ENCODE data around the gene FTH1.
"Not testable (repeated sequence)": the region's sequence is repeated elsewhere in the genome, so short reads cannot be mapped to it uniquely, and the experiment has no call there.

FTH1 gene

GRCh38 chr11:61963282-61964057 is 4.0 kb downstream of the FTH1 start:
- DNase-seq = no peak

DNA sequence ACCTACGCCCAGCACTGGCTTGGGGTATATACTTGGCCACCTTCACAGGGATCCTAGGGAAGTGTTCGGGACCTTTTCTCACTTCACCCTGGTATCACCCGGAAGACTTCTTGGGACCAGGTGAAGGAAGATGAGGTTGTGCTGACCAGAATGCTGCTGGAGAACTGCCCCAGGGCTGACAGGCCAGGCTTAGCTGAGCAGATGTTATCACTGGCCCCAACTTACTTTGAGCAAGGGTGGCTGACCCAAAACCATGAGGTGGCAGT is 4.5 kb downstream of the FTH1 start:
- no peak for DNase-seq

DNA sequence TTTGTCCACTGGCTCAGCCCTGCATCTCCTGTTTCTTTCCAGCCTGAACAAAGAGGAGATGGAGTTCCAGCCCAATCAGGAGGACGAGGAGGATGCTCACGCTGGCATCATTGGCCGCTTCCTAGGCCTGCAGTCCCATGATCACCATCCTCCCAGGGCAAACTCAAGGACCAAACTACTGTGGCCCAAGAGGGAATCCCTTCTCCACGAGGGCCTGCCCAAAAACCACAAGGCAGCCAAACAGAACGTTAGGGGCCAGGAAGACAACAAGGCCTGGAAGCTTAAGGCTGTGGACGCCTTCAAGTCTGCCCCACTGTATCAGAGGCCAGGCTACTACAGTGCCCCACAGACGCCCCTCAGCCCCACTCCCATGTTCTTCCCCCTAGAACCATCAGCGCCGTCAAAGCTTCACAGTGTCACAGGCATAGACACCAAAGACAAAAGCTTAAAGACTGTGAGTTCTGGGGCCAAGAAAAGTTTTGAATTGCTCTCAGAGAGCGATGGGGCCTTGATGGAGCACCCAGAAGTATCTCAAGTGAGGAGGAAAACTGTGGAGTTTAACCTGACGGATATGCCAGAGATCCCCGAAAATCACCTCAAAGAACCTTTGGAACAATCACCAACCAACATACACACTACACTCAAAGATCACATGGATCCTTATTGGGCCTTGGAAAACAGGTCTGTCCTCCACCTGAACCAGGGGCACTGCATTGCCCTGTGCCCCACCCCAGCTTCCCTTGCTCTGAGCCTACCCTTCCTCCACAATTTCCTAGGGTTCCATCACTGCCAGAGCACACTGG is 5.0 kb downstream of the FTH1 start:
- no peak for DNase-seq

GRCh38 chr11:61961570-61962212 is 5.7 kb downstream of the FTH1 start:
- no peak for DNase-seq

- no peak for DNase-seq
Observed at GRCh38 chr11:61960532-61960931, 6.9 kb downstream of the FTH1 start.

DNA sequence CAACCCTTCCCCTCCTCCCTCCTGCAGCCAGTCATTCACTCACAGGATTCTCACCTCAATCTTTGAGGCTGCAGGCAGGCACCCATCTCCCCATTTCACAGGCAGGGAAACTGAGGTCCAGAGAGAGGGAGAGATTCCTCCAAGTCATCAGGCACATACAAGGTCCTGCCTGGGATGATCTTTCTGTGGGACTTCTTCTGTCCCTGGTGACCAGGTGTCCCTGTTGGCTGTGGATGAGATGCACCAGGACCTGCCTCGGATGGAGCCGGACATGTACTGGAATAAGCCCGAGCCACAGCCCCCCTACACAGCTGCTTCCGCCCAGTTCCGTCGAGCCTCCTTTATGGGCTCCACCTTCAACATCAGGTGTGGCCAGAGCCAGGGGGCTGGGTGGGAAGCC is 7.8 kb downstream of the FTH1 start:
- DNase-seq = no peak

DNA sequence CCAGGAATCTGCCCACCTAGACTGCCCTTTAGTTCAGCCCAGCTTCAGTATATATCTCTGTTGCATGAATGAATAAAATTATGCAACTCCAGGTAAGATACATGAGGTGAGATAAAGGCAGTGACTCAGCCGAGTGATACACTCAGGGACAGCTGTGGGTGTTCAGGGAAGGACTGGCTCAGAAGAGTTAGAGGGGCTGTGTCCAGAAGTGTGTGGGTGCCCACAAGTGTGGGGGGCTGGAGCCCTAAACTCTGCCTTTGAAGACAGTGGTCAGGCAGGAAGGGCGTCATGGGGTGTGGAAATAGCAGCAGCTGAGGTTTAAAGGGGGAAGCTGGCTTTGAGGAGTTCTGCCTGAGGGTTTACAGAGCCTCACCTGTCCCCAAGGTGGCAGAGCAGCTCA is 8.3 kb downstream of the FTH1 start:
- no peak for DNase-seq

DNA sequence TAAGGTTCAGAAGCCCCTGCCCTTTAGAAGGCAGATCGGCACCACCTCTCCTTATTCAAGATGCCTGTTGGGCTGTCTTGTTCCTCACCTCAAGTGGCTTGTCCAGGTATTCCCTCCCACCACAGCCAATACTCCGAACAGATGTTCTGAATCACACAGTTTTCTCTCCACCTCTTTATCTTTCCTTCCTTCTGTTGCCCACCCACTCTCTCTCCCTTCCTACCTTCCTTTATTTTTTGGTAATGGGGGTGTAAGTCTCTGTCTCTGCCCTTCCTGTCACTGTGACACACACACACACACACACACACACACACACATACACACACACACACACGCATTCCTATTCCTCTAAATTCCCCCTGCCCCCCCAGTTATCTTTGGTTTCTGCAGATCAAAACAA is 8.8 kb downstream of the FTH1 start:
- DNase-seq = no peak

- no peak for DNase-seq
Observed at GRCh38 chr11:61957021-61957770, 10.2 kb downstream of the FTH1 start.

DNA sequence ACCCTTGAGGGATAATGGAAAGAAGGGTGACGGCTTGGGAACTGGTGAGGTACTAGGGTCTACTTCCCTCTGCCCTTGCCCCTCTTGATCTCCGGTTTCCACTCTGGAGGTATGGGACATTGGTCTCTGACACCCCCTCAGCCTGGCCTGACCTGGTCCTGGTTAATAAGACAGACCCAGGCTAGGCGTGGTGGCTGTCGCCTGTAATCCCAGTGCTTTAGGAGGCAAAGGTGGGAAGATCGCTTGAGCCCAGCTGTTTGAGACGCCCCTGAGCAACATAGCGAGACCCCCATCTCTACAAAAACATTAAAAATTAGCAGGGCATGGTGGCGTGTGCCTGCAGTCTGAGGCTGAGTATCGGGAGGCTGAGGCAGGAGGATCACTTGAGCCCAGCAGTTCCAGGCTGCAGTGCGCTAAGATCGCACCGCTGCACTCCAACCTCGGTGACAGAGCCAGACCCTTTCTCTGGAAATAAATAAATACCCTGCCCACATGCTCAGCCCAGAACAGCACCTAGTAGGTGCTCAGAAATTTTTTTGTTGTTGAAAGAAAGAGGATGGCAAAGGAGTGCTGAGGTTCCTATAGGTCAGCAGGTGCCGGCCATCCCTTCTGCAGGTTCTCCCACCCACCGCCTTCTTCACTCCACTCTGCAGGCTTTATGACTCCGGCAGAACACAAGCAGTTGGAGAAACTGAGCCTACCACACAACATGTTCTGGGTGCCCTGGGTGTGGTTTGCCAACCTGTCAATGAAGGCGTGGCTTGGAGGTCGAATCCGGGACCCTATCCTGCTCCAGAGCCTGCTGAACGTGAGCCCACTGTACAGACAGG is 11.0 kb downstream of the FTH1 start:
- DNase-seq = no peak

DNA sequence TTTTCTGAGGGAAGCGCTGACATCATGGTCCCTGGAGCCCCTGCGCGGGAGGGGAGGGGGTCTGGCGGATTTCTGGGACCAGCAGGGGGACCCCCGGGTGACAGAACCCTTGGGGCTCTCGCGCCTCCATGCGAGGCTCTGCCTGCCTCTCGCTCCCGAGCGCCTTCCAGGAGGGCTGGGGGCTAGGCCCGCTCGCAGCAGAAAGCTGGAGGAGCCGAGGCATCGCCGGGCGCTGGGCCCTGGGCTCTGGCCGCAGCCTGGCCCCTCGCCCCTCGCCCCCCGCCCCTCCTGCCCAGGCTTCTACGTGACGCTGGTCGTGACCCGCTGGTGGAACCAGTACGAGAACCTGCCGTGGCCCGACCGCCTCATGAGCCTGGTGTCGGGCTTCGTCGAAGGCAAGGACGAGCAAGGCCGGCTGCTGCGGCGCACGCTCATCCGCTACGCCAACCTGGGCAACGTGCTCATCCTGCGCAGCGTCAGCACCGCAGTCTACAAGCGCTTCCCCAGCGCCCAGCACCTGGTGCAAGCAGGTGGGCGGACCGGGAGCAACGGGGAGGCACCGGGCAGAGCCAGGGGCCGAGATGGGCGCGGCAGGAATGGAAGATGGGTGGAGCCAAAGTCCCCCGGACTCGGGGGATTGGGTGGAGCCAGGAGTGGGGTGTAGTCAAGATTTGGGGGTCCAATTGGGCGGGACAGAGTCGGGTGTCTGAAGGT is 11.9 kb downstream of the FTH1 start:
- DNase-seq = no peak

- DNase-seq = no peak
Observed at GRCh38 chr11:61954851-61955421, 12.5 kb downstream of the FTH1 start.

DNA sequence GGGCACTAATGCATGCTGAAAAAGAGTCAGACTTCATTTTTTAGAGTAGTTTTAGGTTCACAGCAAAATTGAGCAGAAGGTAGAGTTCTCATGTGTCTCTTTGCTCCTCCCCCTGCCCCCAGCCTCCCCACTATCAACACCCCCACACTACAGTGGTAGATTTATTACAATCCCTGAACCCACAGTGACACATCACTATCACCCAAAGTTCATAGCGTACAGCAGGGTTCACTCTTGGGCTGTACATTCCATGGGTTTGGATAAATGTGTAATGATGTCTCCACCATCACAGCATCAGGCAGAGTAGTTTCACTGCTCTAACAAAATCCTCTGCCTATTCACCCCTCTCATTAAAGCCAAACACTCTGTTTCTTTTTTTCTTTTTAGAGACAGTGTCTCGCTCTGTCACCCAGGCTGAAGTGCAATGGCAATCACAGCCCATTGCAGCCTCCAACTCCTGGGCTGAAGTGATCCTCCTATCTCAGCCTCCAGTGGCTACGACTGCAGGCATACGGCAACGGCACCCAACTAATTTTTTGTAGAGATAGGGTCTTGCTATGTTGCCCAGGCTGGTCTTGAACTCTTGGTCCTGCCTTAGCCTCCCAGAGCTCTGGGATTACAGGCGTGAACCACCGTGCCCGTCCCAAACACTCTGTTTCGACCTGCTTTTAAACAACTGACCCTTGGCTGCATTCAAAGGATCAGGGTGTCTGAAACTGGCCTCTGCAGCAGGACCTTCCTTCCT is 13.2 kb downstream of the FTH1 start:
- DNase-seq = no peak

- not testable (repeated sequence) for DNase-seq
Observed at GRCh38 chr11:61953632-61954031, 13.8 kb downstream of the FTH1 start.

DNA sequence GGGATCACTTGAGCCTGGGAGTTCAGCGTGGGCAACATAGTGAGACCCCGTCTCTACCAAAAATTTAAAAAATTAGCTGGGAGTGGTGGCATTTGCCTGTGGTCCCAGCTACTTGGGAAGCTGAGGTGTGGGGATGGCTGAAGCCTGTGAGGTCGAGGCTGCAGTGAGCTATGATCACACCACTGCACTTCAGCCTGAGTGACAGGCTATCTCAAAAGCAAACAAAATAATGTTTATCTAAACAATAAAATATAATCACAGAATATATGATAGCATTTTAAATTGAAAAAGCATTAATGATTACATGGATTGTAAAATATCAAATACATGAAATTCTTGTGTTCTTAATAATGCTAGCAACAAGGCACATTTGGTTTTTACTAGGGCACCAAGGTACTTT is 14.6 kb downstream of the FTH1 start:
- DNase-seq = no peak

- no peak for DNase-seq
Observed at GRCh38 chr11:61951484-61952135, 15.8 kb downstream of the FTH1 start.

- no peak for DNase-seq
Observed at GRCh38 chr11:61950035-61950547, 17.3 kb downstream of the FTH1 start, which contains the start of gene BEST1. BEST1 (plus strand) TSS chr11:61950351; CDS start chr11:61951807, 1,456 bp downstream.

DNA sequence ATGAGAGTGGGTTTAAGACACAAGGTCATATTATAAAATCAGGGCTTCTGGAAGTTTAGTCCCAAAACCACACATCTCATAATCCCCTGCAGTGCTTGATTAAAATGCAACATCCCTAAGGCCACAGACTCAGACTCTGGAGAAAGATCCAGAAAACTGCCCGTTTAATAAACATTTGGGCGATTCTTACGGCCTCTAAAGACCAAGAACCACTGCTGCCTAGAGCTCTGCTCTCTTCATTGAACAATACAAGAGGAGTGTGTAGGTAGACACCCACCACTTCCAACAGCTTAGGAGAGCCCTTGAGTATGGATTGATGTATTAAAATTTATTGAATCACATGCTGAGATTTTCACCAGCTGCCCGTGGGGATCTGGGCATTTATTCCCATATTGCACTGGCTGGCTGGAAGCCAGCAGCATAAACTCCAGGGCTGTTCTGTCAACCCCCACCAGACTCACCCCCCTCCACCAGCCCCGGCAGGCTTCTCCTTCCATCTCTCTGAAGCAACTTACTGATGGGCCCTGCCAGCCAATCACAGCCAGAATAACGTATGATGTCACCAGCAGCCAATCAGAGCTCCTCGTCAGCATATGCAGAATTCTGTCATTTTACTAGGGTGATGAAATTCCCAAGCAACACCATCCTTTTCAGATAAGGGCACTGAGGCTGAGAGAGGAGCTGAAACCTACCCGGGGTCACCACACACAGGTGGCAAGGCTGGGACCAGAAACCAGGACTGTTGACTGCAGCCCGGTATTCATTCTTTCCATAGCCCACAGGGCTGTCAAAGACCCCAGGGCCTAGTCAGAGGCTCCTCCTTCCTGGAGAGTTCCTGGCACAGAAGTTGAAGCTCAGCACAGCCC is 18.0 kb downstream of the FTH1 start:
- no peak for DNase-seq

DNA sequence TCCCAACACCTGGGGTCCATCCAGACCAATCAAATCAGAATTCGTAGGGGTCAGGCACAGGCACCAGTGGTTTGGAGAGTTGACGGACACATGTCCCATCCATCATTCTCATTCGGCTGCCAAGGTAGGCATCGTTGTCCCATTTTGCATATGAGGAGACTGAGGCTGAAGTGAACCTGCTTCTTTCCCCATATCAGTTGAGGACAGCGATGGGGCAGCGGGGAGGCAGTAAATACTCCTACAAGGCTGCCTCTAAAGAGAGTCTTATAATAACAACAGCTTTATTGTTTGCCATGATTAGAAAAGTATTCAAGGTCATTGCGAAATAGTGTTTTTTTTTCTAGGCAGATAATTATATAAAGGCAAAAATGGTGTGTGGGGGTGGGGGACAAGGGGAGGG is 18.9 kb downstream of the FTH1 start:
- no peak for DNase-seq

All from stimulated activated naive CD4-positive, alpha-beta T cell treated with Interleukin-2 at 50 U/mL for 16 hours (primary cell).